Measurements from ENCODE around the gene OTOS.

Gene OTOS

DNA sequence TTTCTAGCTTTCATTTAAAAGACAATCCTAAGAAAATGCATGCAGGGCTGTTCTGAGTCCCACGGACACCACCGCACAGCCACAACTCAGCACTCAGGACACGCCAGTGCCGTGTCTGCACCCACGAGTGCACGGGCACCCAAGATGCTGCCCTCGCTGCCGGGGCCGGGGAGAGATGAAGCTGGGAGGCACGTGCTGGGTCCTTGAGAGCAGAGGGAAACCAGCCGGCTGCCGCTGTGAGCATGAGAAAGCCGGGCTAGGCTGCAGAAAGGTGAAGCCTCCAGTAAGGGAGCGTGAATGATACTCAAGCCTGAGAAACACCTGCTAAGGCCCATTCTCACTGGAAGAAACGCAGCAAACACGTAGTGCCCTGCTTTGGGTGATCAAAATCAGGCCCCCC is 9.2 kb downstream of the OTOS start:
- Histone ChIP-seq H3K27me3 (ENCODE audit: control insufficient read depth in 5 of 5, insufficient read depth in 4 of 5, low read length in 5 of 5) (no peaks in the 10 kb centered on the region), H3K36me3 (ENCODE audit: control insufficient read depth in 5 of 5, insufficient read depth in 5 of 5, low read length in 5 of 5) (peaks cover 0 to 73% (median 67%) of the 10 kb centered on the region in 5 donors), H3K4me3 (ENCODE audit: low read depth in 1 of 5, low read length in 5 of 5) (no peak overlapping the region), H3K9me3 (ENCODE audit: control insufficient read depth in 5 of 5, low read length in 5 of 5) (no peaks in the 10 kb centered on the region), H3K4me1 (ENCODE audit: control insufficient read depth in 5 of 5, insufficient read depth in 5 of 5, low read length in 5 of 5) (peaks cover 7 to 18% (median 15%) of the 10 kb centered on the region in 5 donors), H3K27ac (ENCODE audit: low read depth, low read length) (no peak overlapping the region), H3K9ac (ENCODE audit: low read length in 5 of 5) (no peak overlapping the region)

DNA sequence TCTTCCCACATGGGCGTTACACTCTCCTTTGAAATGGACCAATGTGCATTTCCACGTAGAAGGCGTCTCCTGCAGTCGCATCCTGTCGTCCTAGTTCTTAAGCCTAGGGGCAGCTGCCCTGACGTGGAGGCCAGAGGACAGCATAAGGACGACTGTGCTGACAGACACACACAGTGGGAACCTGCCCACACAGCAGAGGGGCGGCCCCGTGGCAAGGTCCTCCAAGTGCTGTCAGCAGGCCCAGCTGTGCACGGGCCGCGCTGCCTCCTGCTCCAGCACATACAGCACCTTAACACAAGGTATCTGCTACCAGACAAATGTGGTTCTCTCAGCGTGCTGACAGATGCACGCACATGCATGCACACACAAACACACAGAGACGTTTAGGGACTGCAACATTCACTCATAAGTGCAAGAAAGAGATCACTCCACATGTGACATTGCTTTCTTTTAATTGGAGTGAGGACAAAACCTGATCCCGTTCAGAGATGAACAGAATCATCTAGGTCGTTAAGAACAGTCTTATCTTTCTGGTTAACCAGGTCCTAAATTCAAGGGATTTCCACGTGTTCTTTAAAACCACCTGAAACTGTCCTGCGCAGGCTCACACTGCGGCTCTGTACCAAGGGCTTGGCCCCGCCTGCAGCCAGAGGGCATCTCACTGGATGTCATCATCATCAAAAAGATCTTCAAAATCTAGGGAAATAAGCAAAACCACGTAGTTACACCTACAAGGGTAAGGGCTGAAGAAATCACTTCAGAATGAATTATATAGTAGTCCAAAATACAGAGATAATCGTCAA is 9.9 kb downstream of the OTOS start:
- Histone ChIP-seq H3K27me3 (ENCODE audit: control insufficient read depth in 5 of 5, insufficient read depth in 4 of 5, low read length in 5 of 5) (no peaks in the 10 kb centered on the region), H3K27ac (ENCODE audit: low read depth, low read length) (no peak overlapping the region), H3K9me3 (ENCODE audit: control insufficient read depth in 5 of 5, low read length in 5 of 5) (no peaks in the 10 kb centered on the region), H3K4me3 (ENCODE audit: low read depth in 1 of 5, low read length in 5 of 5) (no peak overlapping the region), H3K9ac (ENCODE audit: low read length in 5 of 5) (no peak overlapping the region), H3K36me3 (ENCODE audit: control insufficient read depth in 5 of 5, insufficient read depth in 5 of 5, low read length in 5 of 5) (peaks cover 0 to 79% (median 74%) of the 10 kb centered on the region in 5 donors), H3K4me1 (ENCODE audit: control insufficient read depth in 5 of 5, insufficient read depth in 5 of 5, low read length in 5 of 5) (peaks cover 7 to 16% (median 14%) of the 10 kb centered on the region in 5 donors)

DNA sequence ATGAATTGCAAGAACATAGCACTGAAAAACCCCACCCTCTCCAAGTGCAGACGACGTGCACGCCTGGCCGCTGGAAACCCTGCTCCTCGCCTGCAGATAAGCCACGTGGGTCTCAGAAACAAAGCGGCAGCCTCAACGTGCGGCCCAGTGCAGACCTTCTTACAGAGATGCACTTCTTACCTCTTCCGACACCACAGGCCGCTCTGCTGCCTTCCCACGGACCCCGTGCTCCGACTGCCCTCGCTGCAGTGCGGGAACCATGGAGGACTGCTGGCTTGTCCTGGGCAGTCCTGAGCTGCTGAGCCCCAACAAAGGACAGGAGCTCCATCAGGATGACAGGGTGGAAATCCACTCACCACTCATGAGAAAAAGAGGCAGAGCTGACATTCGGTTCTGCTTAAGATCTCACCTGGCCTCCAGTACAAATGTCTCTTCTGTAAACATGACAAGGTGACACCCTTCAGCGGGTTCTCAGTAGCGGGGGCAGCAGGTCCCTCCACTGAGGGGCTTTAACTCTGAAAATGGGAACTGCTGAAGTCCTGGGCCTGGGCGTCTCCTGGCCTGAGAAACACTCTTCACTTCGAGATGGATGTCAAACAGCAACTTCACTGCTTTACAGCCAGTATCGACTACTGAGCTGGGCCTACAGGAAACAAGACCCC is 10.6 kb downstream of the OTOS start:
- Histone ChIP-seq H3K4me3 (ENCODE audit: low read depth in 1 of 5, low read length in 5 of 5) (no peak overlapping the region), H3K36me3 (ENCODE audit: control insufficient read depth in 5 of 5, insufficient read depth in 5 of 5, low read length in 5 of 5) (peaks cover 0 to 80% (median 75%) of the 10 kb centered on the region in 5 donors), H3K27ac (ENCODE audit: low read depth, low read length) (no peak overlapping the region), H3K9me3 (ENCODE audit: control insufficient read depth in 5 of 5, low read length in 5 of 5) (no peaks in the 10 kb centered on the region), H3K27me3 (ENCODE audit: control insufficient read depth in 5 of 5, insufficient read depth in 4 of 5, low read length in 5 of 5) (no peaks in the 10 kb centered on the region), H3K4me1 (ENCODE audit: control insufficient read depth in 5 of 5, insufficient read depth in 5 of 5, low read length in 5 of 5) (peaks cover 0 to 8% (median 6%) of the 10 kb centered on the region in 5 donors), H3K9ac (ENCODE audit: low read length in 5 of 5) (no peak overlapping the region)

DNA sequence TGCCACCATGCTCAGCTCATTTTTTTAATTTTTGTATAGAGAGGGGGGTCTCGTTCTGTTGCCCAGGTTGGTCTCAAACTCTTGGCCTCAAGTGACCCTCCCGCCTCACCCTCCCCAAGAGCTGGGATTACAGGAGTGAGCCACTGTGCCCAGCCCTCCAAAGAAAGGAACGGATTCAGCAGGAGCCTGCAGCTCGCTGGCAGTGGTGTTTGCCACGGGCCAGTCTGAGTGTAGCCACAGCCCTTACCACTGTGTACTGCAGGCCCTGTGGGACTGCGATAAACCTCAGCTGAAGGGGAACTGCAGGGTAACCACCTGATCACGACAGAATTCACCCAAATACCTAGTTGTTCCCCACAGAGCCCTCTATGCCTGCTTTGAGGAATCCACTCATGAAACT is 11.1 kb downstream of the OTOS start:
- Histone ChIP-seq H3K27ac (ENCODE audit: low read depth, low read length) (no peak overlapping the region), H3K9me3 (ENCODE audit: control insufficient read depth in 5 of 5, low read length in 5 of 5) (no peaks in the 10 kb centered on the region), H3K4me1 (ENCODE audit: control insufficient read depth in 5 of 5, insufficient read depth in 5 of 5, low read length in 5 of 5) (peaks cover 0 to 3% (median under 1%) of the 10 kb centered on the region in 5 donors), H3K9ac (ENCODE audit: low read length in 5 of 5) (no peak overlapping the region), H3K36me3 (ENCODE audit: control insufficient read depth in 5 of 5, insufficient read depth in 5 of 5, low read length in 5 of 5) (peaks cover 0 to 80% (median 75%) of the 10 kb centered on the region in 5 donors), H3K27me3 (ENCODE audit: control insufficient read depth in 5 of 5, insufficient read depth in 4 of 5, low read length in 5 of 5) (no peaks in the 10 kb centered on the region), H3K4me3 (ENCODE audit: low read depth in 1 of 5, low read length in 5 of 5) (no peak overlapping the region)

DNA sequence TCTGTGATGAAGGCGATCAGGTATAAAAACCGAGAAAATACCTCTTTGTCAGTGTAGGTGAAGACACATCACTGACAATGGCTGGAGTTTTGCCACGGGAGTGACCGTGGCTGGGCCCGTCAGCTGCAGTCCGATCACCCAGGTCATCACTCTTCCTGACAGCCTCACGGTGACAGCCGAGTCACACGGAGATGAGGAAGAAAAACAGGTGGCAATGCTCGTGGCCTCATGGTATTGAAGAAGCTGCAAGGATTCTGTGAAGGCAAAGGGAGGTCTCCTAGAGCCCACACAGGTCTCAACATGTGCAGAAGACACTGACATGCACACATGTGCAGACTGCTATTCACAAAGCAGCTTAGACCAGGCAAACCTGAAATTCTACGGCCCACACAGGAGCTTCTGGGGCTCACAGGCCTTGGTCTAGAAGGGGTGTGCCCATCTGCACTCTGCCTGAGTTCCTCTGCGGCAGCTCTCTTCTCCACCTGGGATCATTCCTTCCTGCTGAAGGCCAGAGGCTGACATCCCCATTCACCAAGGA is 11.8 kb downstream of the OTOS start:
- Histone ChIP-seq H3K9me3 (ENCODE audit: control insufficient read depth in 5 of 5, low read length in 5 of 5) (no peaks in the 10 kb centered on the region), H3K4me1 (ENCODE audit: control insufficient read depth in 5 of 5, insufficient read depth in 5 of 5, low read length in 5 of 5) (no peaks in the 10 kb centered on the region), H3K9ac (ENCODE audit: low read length in 5 of 5) (no peak overlapping the region), H3K27me3 (ENCODE audit: control insufficient read depth in 5 of 5, insufficient read depth in 4 of 5, low read length in 5 of 5) (no peaks in the 10 kb centered on the region), H3K36me3 (ENCODE audit: control insufficient read depth in 5 of 5, insufficient read depth in 5 of 5, low read length in 5 of 5) (peaks cover 0 to 78% (median 75%) of the 10 kb centered on the region in 5 donors), H3K4me3 (ENCODE audit: low read depth in 1 of 5, low read length in 5 of 5) (no peak overlapping the region), H3K27ac (ENCODE audit: low read depth, low read length) (no peak overlapping the region)

DNA sequence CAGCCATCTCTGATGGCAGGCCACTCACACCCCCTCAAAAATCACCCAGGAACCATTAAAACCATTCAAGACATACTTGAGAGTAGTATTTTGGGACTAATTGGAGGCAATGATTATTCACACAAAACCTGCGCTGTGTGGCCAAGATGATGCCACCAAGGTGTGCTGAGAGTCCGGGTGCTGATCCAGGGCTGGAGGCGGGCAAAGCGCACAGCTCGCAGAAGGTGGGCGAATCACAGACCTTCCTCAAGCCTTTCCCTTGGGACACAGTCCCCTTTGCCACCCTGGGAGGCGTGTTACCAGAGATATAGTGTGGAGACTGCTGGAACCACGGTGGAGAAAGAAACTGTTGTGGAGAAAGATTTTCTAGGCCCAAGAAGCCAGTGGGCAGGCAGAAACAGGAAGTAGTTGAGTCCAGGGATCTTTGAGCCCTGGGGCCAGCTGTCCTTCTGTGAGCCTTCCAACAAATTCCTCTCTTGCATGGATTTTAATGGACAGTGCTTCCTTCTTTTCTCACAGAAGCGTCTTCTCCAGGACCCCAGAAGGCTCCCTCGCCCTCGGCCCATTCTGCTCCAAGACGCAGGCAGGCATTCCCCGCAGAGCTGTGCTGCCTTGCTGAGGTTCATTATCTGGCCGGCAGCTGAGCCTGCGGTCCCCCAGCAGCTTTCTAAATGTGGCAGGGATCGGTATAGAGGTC is 12.4 kb downstream of the OTOS start:
- Histone ChIP-seq H3K9me3 (ENCODE audit: control insufficient read depth in 5 of 5, low read length in 5 of 5) (no peaks in the 10 kb centered on the region), H3K27me3 (ENCODE audit: control insufficient read depth in 5 of 5, insufficient read depth in 4 of 5, low read length in 5 of 5) (no peaks in the 10 kb centered on the region), H3K4me3 (ENCODE audit: low read depth in 1 of 5, low read length in 5 of 5) (no peak overlapping the region), H3K27ac (ENCODE audit: low read depth, low read length) (no peak overlapping the region), H3K9ac (ENCODE audit: low read length in 5 of 5) (no peak overlapping the region), H3K4me1 (ENCODE audit: control insufficient read depth in 5 of 5, insufficient read depth in 5 of 5, low read length in 5 of 5) (no peaks in the 10 kb centered on the region), H3K36me3 (ENCODE audit: control insufficient read depth in 5 of 5, insufficient read depth in 5 of 5, low read length in 5 of 5) (peaks cover 0 to 72% (median 69%) of the 10 kb centered on the region in 5 donors)

DNA sequence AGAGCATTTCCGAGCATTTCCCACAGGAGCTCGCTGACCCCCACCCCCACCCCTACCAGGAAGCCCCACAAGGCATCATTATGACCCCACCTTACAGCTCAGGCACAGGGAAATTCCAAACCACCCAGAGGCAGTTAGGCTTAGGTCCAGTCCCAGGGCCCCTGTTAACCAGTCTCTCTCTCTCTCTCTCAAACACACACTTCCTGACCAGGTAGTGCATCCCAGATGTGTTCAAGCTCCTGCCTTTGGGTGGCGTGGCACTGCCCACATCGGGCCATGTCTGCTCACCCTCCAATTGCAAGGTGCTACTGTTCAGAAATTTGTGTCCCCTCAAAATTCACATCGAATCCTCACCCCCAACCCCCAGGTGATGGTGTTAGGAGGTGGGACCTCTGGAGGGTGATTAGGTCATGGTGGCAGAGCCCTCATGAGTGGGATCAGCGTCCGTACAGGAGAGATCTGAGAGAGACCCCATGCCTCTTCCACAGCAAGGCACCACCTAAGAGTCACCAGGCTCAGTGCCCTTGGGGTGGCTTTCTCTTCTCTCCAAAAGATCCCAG is 13.2 kb downstream of the OTOS start:
- H3K9ac ChIP-seq (ENCODE audit: low read length in 5 of 5): no peak overlapping the region
- no peaks in the 10 kb centered on the region for H3K9me3 ChIP-seq (ENCODE audit: control insufficient read depth in 5 of 5, low read length in 5 of 5)
- no peak overlapping the region for H3K4me3 ChIP-seq (ENCODE audit: low read depth in 1 of 5, low read length in 5 of 5)
- no peaks in the 10 kb centered on the region for H3K27me3 ChIP-seq (ENCODE audit: control insufficient read depth in 5 of 5, insufficient read depth in 4 of 5, low read length in 5 of 5)
- H3K36me3 ChIP-seq (ENCODE audit: control insufficient read depth in 5 of 5, insufficient read depth in 5 of 5, low read length in 5 of 5): peaks cover 0 to 64% (median 61%) of the 10 kb centered on the region in 5 donors
- H3K4me1 ChIP-seq (ENCODE audit: control insufficient read depth in 5 of 5, insufficient read depth in 5 of 5, low read length in 5 of 5): no peaks in the 10 kb centered on the region
- H3K27ac ChIP-seq (ENCODE audit: low read depth, low read length): no peak overlapping the region

DNA sequence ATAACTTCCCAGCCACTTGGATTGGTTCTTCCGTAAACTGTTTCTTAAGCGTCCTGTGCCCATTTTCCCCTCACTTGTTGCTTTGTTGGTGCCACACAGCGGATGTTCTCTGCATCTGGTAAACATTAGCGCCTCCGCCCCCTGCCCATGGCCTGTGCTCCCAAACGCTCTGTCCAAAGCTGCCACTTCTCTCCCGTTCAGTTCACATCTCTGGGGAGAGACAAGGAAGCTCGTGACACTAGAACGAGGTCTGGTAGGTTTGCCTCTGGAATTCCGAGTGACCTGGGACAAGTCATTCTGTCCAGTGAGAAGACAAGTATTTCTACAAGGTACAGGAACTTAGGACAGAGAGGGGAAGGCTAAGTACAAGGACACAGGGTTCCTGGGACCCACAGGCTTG is 13.7 kb downstream of the OTOS start:
- Histone ChIP-seq H3K9me3 (ENCODE audit: control insufficient read depth in 5 of 5, low read length in 5 of 5) (no peaks in the 10 kb centered on the region), H3K27ac (ENCODE audit: low read depth, low read length) (no peak overlapping the region), H3K27me3 (ENCODE audit: control insufficient read depth in 5 of 5, insufficient read depth in 4 of 5, low read length in 5 of 5) (peaks cover 0 to under 1% (median 0%) of the 10 kb centered on the region in 5 donors), H3K36me3 (ENCODE audit: control insufficient read depth in 5 of 5, insufficient read depth in 5 of 5, low read length in 5 of 5) (peaks cover 0 to 58% (median 56%) of the 10 kb centered on the region in 5 donors), H3K4me1 (ENCODE audit: control insufficient read depth in 5 of 5, insufficient read depth in 5 of 5, low read length in 5 of 5) (no peaks in the 10 kb centered on the region), H3K9ac (ENCODE audit: low read length in 5 of 5) (no peak overlapping the region), H3K4me3 (ENCODE audit: low read depth in 1 of 5, low read length in 5 of 5) (no peak overlapping the region)

DNA sequence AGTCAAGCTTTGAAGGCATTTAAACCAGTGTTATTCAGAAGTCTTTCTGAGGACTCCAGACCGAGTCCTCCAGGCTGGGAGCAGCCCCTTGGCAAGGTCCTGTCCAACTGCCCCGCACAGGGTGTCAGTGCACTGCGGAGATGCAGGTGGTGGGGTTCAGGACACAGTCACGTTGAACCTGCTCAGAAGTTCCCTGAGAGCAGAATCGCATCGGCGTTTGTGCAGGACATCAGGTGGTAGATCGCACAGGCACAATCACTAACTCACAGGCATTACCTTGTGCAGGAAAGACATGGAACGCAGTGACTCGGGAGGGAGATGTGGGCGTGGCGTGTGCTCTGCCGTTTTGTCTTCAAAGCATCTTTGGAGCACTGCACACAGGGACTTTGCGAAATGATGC is 14.7 kb downstream of the OTOS start:
- peaks cover 0 to 4% (median 0%) of the 10 kb centered on the region in 5 donors for H3K27me3 ChIP-seq (ENCODE audit: control insufficient read depth in 5 of 5, insufficient read depth in 4 of 5, low read length in 5 of 5)
- H3K27ac ChIP-seq (ENCODE audit: low read depth, low read length): no peak overlapping the region
- H3K4me1 ChIP-seq (ENCODE audit: control insufficient read depth in 5 of 5, insufficient read depth in 5 of 5, low read length in 5 of 5): no peaks in the 10 kb centered on the region
- H3K4me3 ChIP-seq (ENCODE audit: low read depth in 1 of 5, low read length in 5 of 5): no peak overlapping the region
- H3K36me3 ChIP-seq (ENCODE audit: control insufficient read depth in 5 of 5, insufficient read depth in 5 of 5, low read length in 5 of 5): peaks cover 0 to 48% (median 46%) of the 10 kb centered on the region in 5 donors
- no peak overlapping the region for H3K9ac ChIP-seq (ENCODE audit: low read length in 5 of 5)
- no peaks in the 10 kb centered on the region for H3K9me3 ChIP-seq (ENCODE audit: control insufficient read depth in 5 of 5, low read length in 5 of 5)

Data from subcutaneous abdominal adipose tissue (tissue), 5 donors.